WTC11 (cell line): Measurements from ENCODE around the gene RND1. TPM values are rescaled to one million over a fixed set of nuclear protein-coding genes. Genes with fewer than 3 reads are reported as not detected.

ENCODE experiments used
- ATAC-seq: fragments of 200-7000 bp; cut with Tn5 transposase; 2 replicates; pipeline ENCODE4 v1.10.0; 2021; ENCODE audit warnings: mild to moderate bottlenecking, moderate library complexity
- CTCF ChIA-PET: fragments of 300-600 bp; sonication (Branson Sonifier 250); formaldehyde crosslinking; loops from one replicate; lab custom pipeline; 2021; ENCODE audit warnings: antibody characterized with exemption; lab: Charles Lee
- POLR2A ChIA-PET: fragments of 350-600 bp; sonication (Branson Sonifier 250); formaldehyde crosslinking; loops from one replicate; lab custom pipeline; 2021; ENCODE audit warnings: antibody characterized with exemption; lab: Charles Lee
- DNase-seq: peaks from one replicate; pipeline ENCODE4 v3.0.0; 2021; ENCODE audit warnings: low spot score
- H3K27ac Mint-ChIP-seq: 2 replicates; pipeline ENCODE4 v1.8.0; 2021; ENCODE audit warnings: mixed read lengths
- H3K27me3 Mint-ChIP-seq: 2 replicates; pipeline ENCODE4 v1.8.0; 2021; ENCODE audit warnings: low read depth, mild to moderate bottlenecking, moderate library complexity, mixed read lengths
- H3K36me3 Mint-ChIP-seq: 2 replicates; pipeline ENCODE4 v1.8.0; 2021; ENCODE audit warnings: mixed read lengths
- H3K4me1 Mint-ChIP-seq: 2 replicates; pipeline ENCODE4 v1.8.0; 2022; ENCODE audit warnings: mixed read lengths
- H3K4me3 Mint-ChIP-seq: 2 replicates; pipeline ENCODE4 v1.8.0; 2021; ENCODE audit warnings: mild to moderate bottlenecking, moderate library complexity, mixed read lengths
- H3K9me3 Mint-ChIP-seq: 2 replicates; pipeline ENCODE4 v1.8.0; 2021; ENCODE audit warnings: mixed read lengths
- CBFB ChIP-seq: sonication (generic); formaldehyde crosslinking; IDR thresholded peaks from 2 replicates; pipeline ENCODE4 v1.8.1; 2022; ENCODE audit warnings: mild to moderate bottlenecking, low read depth, missing genetic modification reagents
- CDX4 ChIP-seq: fragments of 250-450 bp; sonication (Bioruptor Pico); IDR thresholded peaks from 2 replicates; pipeline ENCODE4 v1.9.0; 2021; ENCODE audit warnings: moderate library complexity, mild to moderate bottlenecking, inconsistent platforms, borderline replicate concordance
- E2F1 ChIP-seq: sonication (generic); formaldehyde crosslinking; IDR thresholded peaks from 2 replicates; pipeline ENCODE4 v1.8.0; 2022; ENCODE audit warnings: mild to moderate bottlenecking, missing genetic modification reagents
- E2F4 ChIP-seq: sonication (generic); formaldehyde crosslinking; IDR thresholded peaks from 2 replicates; pipeline ENCODE4 v1.8.1; 2022; ENCODE audit warnings: low read depth, mild to moderate bottlenecking, moderate library complexity, missing genetic modification reagents, borderline replicate concordance
- ERG ChIP-seq: fragments of 250-450 bp; sonication (Bioruptor Pico); IDR thresholded peaks from 2 replicates; pipeline ENCODE4 v1.8.0; 2021; ENCODE audit warnings: mild to moderate bottlenecking
- ETV6 ChIP-seq: sonication (generic); formaldehyde crosslinking; IDR thresholded peaks from 2 replicates; pipeline ENCODE4 v1.8.1; 2022; ENCODE audit warnings: mild to moderate bottlenecking, missing genetic modification reagents
- FOXP4 ChIP-seq: sonication (generic); formaldehyde crosslinking; IDR thresholded peaks from 2 replicates; pipeline ENCODE4 v1.8.0; 2022; ENCODE audit warnings: mild to moderate bottlenecking, missing genetic modification reagents
- GRHL2 ChIP-seq: fragments of 250-450 bp; sonication (Bioruptor Pico); IDR thresholded peaks from 2 replicates; pipeline ENCODE4 v1.8.0; 2022; ENCODE audit warnings: mild to moderate bottlenecking, moderate library complexity; ENCODE audit not compliant: insufficient replicate concordance, severe bottlenecking
- HMGA2 ChIP-seq: fragments of 250-450 bp; sonication (Bioruptor Pico); IDR thresholded peaks from 2 replicates; pipeline ENCODE4 v1.4.0; 2021; ENCODE audit warnings: mild to moderate bottlenecking, moderate library complexity
- MAX ChIP-seq: sonication (generic); formaldehyde crosslinking; IDR thresholded peaks from 2 replicates; pipeline ENCODE4 v1.8.0; 2022; ENCODE audit warnings: mild to moderate bottlenecking, missing genetic modification reagents
- MLX ChIP-seq: sonication (generic); formaldehyde crosslinking; IDR thresholded peaks from 2 replicates; pipeline ENCODE4 v1.8.1; 2023; ENCODE audit warnings: mild to moderate bottlenecking, missing genetic modification reagents, moderate library complexity
- NFATC4 ChIP-seq: fragments of 250-450 bp; sonication (Bioruptor Pico); IDR thresholded peaks from 2 replicates; pipeline ENCODE4 v1.9.0; 2021; ENCODE audit warnings: mild to moderate bottlenecking
- OVOL2 ChIP-seq: fragments of 250-450 bp; sonication (Bioruptor Pico); IDR thresholded peaks from 2 replicates; pipeline ENCODE4 v1.9.0; 2021; ENCODE audit warnings: mild to moderate bottlenecking, borderline replicate concordance
- SMAD3 ChIP-seq: sonication (generic); formaldehyde crosslinking; IDR thresholded peaks from 2 replicates; pipeline ENCODE4 v1.8.0; 2022; ENCODE audit warnings: missing genetic modification reagents, mild to moderate bottlenecking, borderline replicate concordance
- SP1 ChIP-seq: sonication (generic); formaldehyde crosslinking; conservative IDR thresholded peaks from 2 replicates; pipeline ENCODE4 v1.8.1; 2022; ENCODE audit warnings: missing genetic modification reagents
- TCF7 ChIP-seq: sonication (generic); formaldehyde crosslinking; IDR thresholded peaks from 2 replicates; pipeline ENCODE4 v1.8.0; 2022; ENCODE audit warnings: mild to moderate bottlenecking, low read depth, missing genetic modification reagents, moderate library complexity
- ZNF219 ChIP-seq: sonication (generic); formaldehyde crosslinking; IDR thresholded peaks from 2 replicates; pipeline ENCODE4 v1.8.0; 2023; ENCODE audit warnings: missing genetic modification reagents, mild to moderate bottlenecking, borderline replicate concordance
- ZNF263 ChIP-seq: sonication (generic); formaldehyde crosslinking; IDR thresholded peaks from 2 replicates; pipeline ENCODE4 v1.8.1; 2022; ENCODE audit warnings: low read depth, mild to moderate bottlenecking, moderate library complexity, missing genetic modification reagents
- ZNF317 ChIP-seq: sonication (generic); formaldehyde crosslinking; IDR thresholded peaks from 2 replicates; pipeline ENCODE4 v1.8.1; 2023; ENCODE audit warnings: low read depth, mild to moderate bottlenecking, moderate library complexity, missing genetic modification reagents, borderline replicate concordance
- ZNF396 ChIP-seq: fragments of 250-450 bp; sonication (Bioruptor Pico); IDR thresholded peaks from 2 replicates; pipeline ENCODE4 v1.8.0; 2021; ENCODE audit warnings: mild to moderate bottlenecking, moderate library complexity, borderline replicate concordance
- ZNF416 ChIP-seq: fragments of 250-450 bp; sonication (Bioruptor Pico); IDR thresholded peaks from 2 replicates; pipeline ENCODE4 v1.9.0; 2021; ENCODE audit warnings: mild to moderate bottlenecking, inconsistent platforms
- ZNF423 ChIP-seq: fragments of 250-450 bp; sonication (Bioruptor Pico); IDR thresholded peaks from 2 replicates; pipeline ENCODE4 v2.1.2; 2022; ENCODE audit warnings: mild to moderate bottlenecking, moderate library complexity
- ZSCAN18 ChIP-seq: fragments of 250-450 bp; sonication (Bioruptor Pico); IDR thresholded peaks from 2 replicates; pipeline ENCODE4 v2.1.2; 2022; ENCODE audit warnings: mild to moderate bottlenecking, moderate library complexity
- total RNA-seq: library from RNA; stranded (reverse); gene quantifications from 3 replicates; pipeline ENCODE4 v1.2.3, GENCODE V29; 2021

Gene RND1
- total RNA-seq, 1 experiment from 2014 or later: 7.6 TPM

GRCh38 chr12:48858043-48858442 lies 7.6 kb downstream of the RND1 start:
- Mint-ChIP-seq H3K27ac (no peak overlapping the region), H3K27me3 (no peaks in the 10 kb centered on the region), H3K4me1 (peaks cover 12% of the 10 kb centered on the region), H3K9me3 (no peaks in the 10 kb centered on the region), H3K4me3 (no peak overlapping the region), H3K36me3 (peaks cover 17% of the 10 kb centered on the region)
- no peak for TF ChIP-seq OVOL2 (CRISPR knock-in tag)
- no peak for TF ChIP-seq ZNF219 (CRISPR knock-in tag)
- no peak for TF ChIP-seq ZNF416
- TF ChIP-seq MAX (CRISPR knock-in tag): no peak
- no peak for TF ChIP-seq ZNF423
- no peak for TF ChIP-seq ZSCAN18 (CRISPR knock-in tag)
- TF ChIP-seq HMGA2 (CRISPR knock-in tag): no peak
- TF ChIP-seq NFATC4 (CRISPR knock-in tag): no peak
- ATAC-seq: no peak
- DNase-seq: no peak
- CTCF ChIA-PET: interaction anchor here (0.6 to 7.0 kb wide), 4 partner anchors 7 to 377 kb away, joined by 4 to 134 read pairs (median 36); partner anchors contain the start of gene RND1
- POLR2A ChIA-PET: interaction anchor here (0.6 kb wide), 1 partner anchor 17 kb away, joined by 4 read pairs; no protein-coding TSS in a partner anchor

- POLR2A ChIA-PET: interaction anchor here (0.6 to 1.1 kb wide), 2 partner anchors 8 to 18 kb away, joined by 4 to 9 read pairs; partner anchors contain the start of gene RND1
- Mint-ChIP-seq H3K4me1 (peaks cover 11% of the 10 kb centered on the region), H3K36me3 (peaks cover 17% of the 10 kb centered on the region), H3K9me3 (no peaks in the 10 kb centered on the region), H3K4me3 (no peak overlapping the region), H3K27ac (no peak overlapping the region), H3K27me3 (no peaks in the 10 kb centered on the region)
- DNase-seq (no peak), ATAC-seq (no peak)
- TF ChIP-seq ZNF263 (CRISPR knock-in tag): no peak
- TF ChIP-seq ZNF317 (CRISPR knock-in tag): no peak
- TF ChIP-seq E2F1 (CRISPR knock-in tag): no peak
- TF ChIP-seq SP1 (CRISPR knock-in tag): no peak
- no peak for TF ChIP-seq GRHL2 (CRISPR knock-in tag)
- no peak for TF ChIP-seq E2F4
- TF ChIP-seq SMAD3 (CRISPR knock-in tag): no peak
- TF ChIP-seq ERG (CRISPR knock-in tag): no peak
- CTCF ChIA-PET: interaction anchor here (0.6 to 7.0 kb wide), 8 partner anchors 8 to 378 kb away, joined by 3 to 134 read pairs (median 4); partner anchors contain the start of gene RND1
Observed at GRCh38 chr12:48857278-48857994, 8.2 kb downstream of the RND1 start.

- Mint-ChIP-seq H3K4me1 (peaks cover 7% of the 10 kb centered on the region), H3K27me3 (no peaks in the 10 kb centered on the region), H3K9me3 (no peaks in the 10 kb centered on the region), H3K27ac (no peak overlapping the region), H3K4me3 (no peak overlapping the region), H3K36me3 (peaks cover 10% of the 10 kb centered on the region)
- CTCF ChIA-PET: interaction anchor here (0.9 to 7.0 kb wide), 7 partner anchors 9 to 132 kb away, joined by 3 to 134 read pairs (median 4); partner anchors contain the start of gene RND1
- POLR2A ChIA-PET: interaction anchor here (0.5 to 1.1 kb wide), 3 partner anchors 9 to 1060 kb away, joined by 3 to 9 read pairs (median 4); partner anchors contain the start of gene RND1
- DNase-seq (no peak), ATAC-seq (no peak)
- TF ChIP-seq CBFB (CRISPR knock-in tag) (no peak), FOXP4 (no peak), TCF7 (CRISPR knock-in tag) (no peak), MLX (no peak), ZNF396 (CRISPR knock-in tag) (no peak), ETV6 (CRISPR knock-in tag) (no peak), CDX4 (CRISPR knock-in tag) (no peak)
Observed at GRCh38 chr12:48856379-48856778, 9.3 kb downstream of the RND1 start.
